SU-DHL-6 (cell line): ENCODE data around the gene ENOX1.

Experiments
- H2AFZ ChIP-seq: fragments of 200-600 bp; sonication (generic); 2 replicates; pipeline ENCODE4 v1.6.1; 2014; ENCODE audit warnings: low read depth, mild to moderate bottlenecking, moderate library complexity, mixed read lengths, antibody characterized with exemption, low read length; ENCODE audit not compliant: severe bottlenecking
- H3F3A ChIP-seq: fragments of 200-600 bp; shearing (Covaris generic); 2 replicates; pipeline ENCODE4 v1.6.0; 2016; ENCODE audit warnings: antibody characterized with exemption, mild to moderate bottlenecking; ENCODE audit not compliant: insufficient read depth
- H3K27ac ChIP-seq: fragments of 200-600 bp; sonication (generic); 2 replicates; pipeline ENCODE4 v1.5.1; 2016; ENCODE audit warnings: low read depth, mild to moderate bottlenecking, low read length, moderate library complexity, mixed read lengths
- H3K27me3 ChIP-seq: fragments of 200-600 bp; sonication (generic), shearing (Covaris generic); 2 replicates; pipeline ENCODE4 v1.6.0; 2014; ENCODE audit warnings: mild to moderate bottlenecking, low read length
- H3K36me3 ChIP-seq: fragments of 200-600 bp; sonication (generic); 2 replicates; pipeline ENCODE4 v1.6.1; 2014; ENCODE audit warnings: mild to moderate bottlenecking, low read length, mixed read lengths
- H3K4me2 ChIP-seq: fragments of 300-600, 200-600 bp; shearing (Covaris generic), sonication (generic); 2 replicates; pipeline ENCODE4 v1.6.0; 2014; ENCODE audit warnings: low read length, low read depth, mild to moderate bottlenecking; ENCODE audit not compliant: poor library complexity, severe bottlenecking
- H3K4me3 ChIP-seq: fragments of 200-600 bp; sonication (generic); 2 replicates; pipeline ENCODE4 v1.5.1; 2014; ENCODE audit warnings: antibody characterized with exemption, low read length, mild to moderate bottlenecking, mixed read lengths; ENCODE audit not compliant: insufficient read depth, poor library complexity, severe bottlenecking
- H3K79me2 ChIP-seq: fragments of 200-600 bp; sonication (generic); 2 replicates; pipeline ENCODE4 v1.6.1; 2014; ENCODE audit warnings: mild to moderate bottlenecking, low read length, moderate library complexity; ENCODE audit not compliant: insufficient read depth
- H3K9ac ChIP-seq: fragments of 200-600 bp; sonication (generic); 2 replicates; pipeline ENCODE4 v1.7.0; 2014; ENCODE audit warnings: mild to moderate bottlenecking, low read length
- H3K9me2 ChIP-seq: fragments of 200-600 bp; sonication (generic); replicated peaks from 2 replicates; pipeline ENCODE4 v1.6.1; 2014; ENCODE audit warnings: low read length; ENCODE audit not compliant: insufficient read depth
- H3K9me3 ChIP-seq: fragments of 200-600 bp; sonication (generic); 2 replicates; pipeline ENCODE4 v1.6.1; 2014; ENCODE audit warnings: low read length, mixed read lengths; ENCODE audit not compliant: insufficient read depth
- H4K20me1 ChIP-seq: fragments of 200-600 bp; sonication (generic); 2 replicates; pipeline ENCODE4 v1.6.1; 2014; ENCODE audit warnings: low read depth, mild to moderate bottlenecking, antibody characterized with exemption, low read length, moderate library complexity, mixed read lengths
- CTCF ChIP-seq: fragments of 200-600 bp; sonication (generic); IDR thresholded peaks from one replicate; pipeline ENCODE4 v1.5.1; 2017; ENCODE audit warnings: antibody characterized with exemption, mild to moderate bottlenecking, low read length, moderate library complexity; ENCODE audit not compliant: insufficient read depth, poor library complexity, severe bottlenecking
- EZH2phosphoT487 ChIP-seq: fragments of 200-600 bp; sonication (generic), shearing (Covaris generic); conservative IDR thresholded peaks from 2 replicates; pipeline ENCODE4 v1.6.1; 2018; ENCODE audit warnings: mild to moderate bottlenecking, antibody characterized with exemption, low read length, moderate library complexity, mixed read lengths

Gene ENOX1

GRCh38 chr13:43167731-43168130 lies 619.0 kb downstream of the ENOX1 start:
- H4K20me1 ChIP-seq: no peaks in the 10 kb centered on the region
- no peak overlapping the region for H3K9ac ChIP-seq
- H3K4me3 ChIP-seq: no peak overlapping the region
- H3F3A ChIP-seq: no peaks in the 10 kb centered on the region
- H3K9me2 ChIP-seq: no peaks in the 10 kb centered on the region
- no peak overlapping the region for H3K4me2 ChIP-seq
- H3K9me3 ChIP-seq: no peaks in the 10 kb centered on the region
- no peaks in the 10 kb centered on the region for H3K79me2 ChIP-seq
- no peaks in the 10 kb centered on the region for H3K27me3 ChIP-seq
- H2AFZ ChIP-seq: no peak overlapping the region
- TF ChIP-seq EZH2phosphoT487 (no peak), CTCF (no peak)
- H3K36me3 ChIP-seq: no peaks in the 10 kb centered on the region
- H3K27ac ChIP-seq: no peak overlapping the region

GRCh38 chr13:43166644-43167457 lies 619.9 kb downstream of the ENOX1 start:
- Histone ChIP-seq H3F3A (no peaks in the 10 kb centered on the region), H3K9me2 (no peaks in the 10 kb centered on the region), H4K20me1 (no peaks in the 10 kb centered on the region), H3K27ac (no peak overlapping the region), H3K79me2 (no peaks in the 10 kb centered on the region), H3K9ac (no peak overlapping the region), H3K4me2 (no peak overlapping the region), H3K27me3 (no peaks in the 10 kb centered on the region), H3K36me3 (no peaks in the 10 kb centered on the region), H3K9me3 (no peaks in the 10 kb centered on the region), H2AFZ (no peak overlapping the region), H3K4me3 (no peak overlapping the region)
- TF ChIP-seq CTCF (no peak), EZH2phosphoT487 (no peak)
